H1 (cell line): ENCODE measurements around the gene NLK. TPM values are rescaled to one million over a fixed set of nuclear protein-coding genes. Genes with fewer than 3 reads are reported as not detected.

Experiments used
- CTCF ChIA-PET: fragments of 300-600 bp; sonication (Branson Sonifier 250); formaldehyde crosslinking; loops from one replicate; lab custom pipeline; 2021; ENCODE audit not compliant: partially characterized antibody; lab: Charles Lee
- POLR2A ChIA-PET: fragments of 300-600 bp; sonication (Branson Sonifier 250); formaldehyde crosslinking; loops from one replicate; lab custom pipeline; 2021; ENCODE audit warnings: inconsistent platforms; ENCODE audit not compliant: partially characterized antibody; lab: Charles Lee
- DNase-seq, 2 experiments: peaks; one replicate each; pipeline versions ENCODE4 v3.0.0 to v3.0.0-alpha.2; 2010 to 2022; ENCODE audit warnings: low spot score in 2 of 2, low read depth in 1 of 2, mixed read lengths in 1 of 2
- FAIRE-seq: peaks from 2 replicates; lab custom pipeline; 2011; peaks lifted over from hg19 to GRCh38; lab: Jason Lieb, UNC
- H2AFZ ChIP-seq: 2 replicates; pipeline ENCODE4 v1.8.1; 2012; ENCODE audit warnings: low read length, inconsistent platforms
- H2AK5ac ChIP-seq: 2 replicates; pipeline ENCODE4 v1.6.1; 2013; ENCODE audit warnings: low read depth, low read length
- H2BK120ac ChIP-seq: replicated peaks from 2 replicates; pipeline ENCODE3; 2013; ENCODE audit warnings: low read depth, low read length, inconsistent platforms
- H2BK12ac ChIP-seq: 2 replicates; pipeline ENCODE4 v1.6.1; 2013; ENCODE audit warnings: low read depth, low read length
- H2BK15ac ChIP-seq: 2 replicates; pipeline ENCODE4 v1.6.1; 2013; ENCODE audit warnings: low read length
- H2BK20ac ChIP-seq: 2 replicates; pipeline ENCODE4 v1.6.1; 2013; ENCODE audit warnings: low read length
- H2BK5ac ChIP-seq: 2 replicates; pipeline ENCODE4 v1.6.1; 2013; ENCODE audit warnings: low read depth, low read length
- H3K14ac ChIP-seq: 2 replicates; pipeline ENCODE4 v1.6.1; 2013; ENCODE audit warnings: inconsistent platforms; ENCODE audit not compliant: insufficient read length
- H3K18ac ChIP-seq: 2 replicates; pipeline ENCODE4 v1.6.1; 2013; ENCODE audit warnings: low read length; ENCODE audit errors: extremely low read depth
- H3K23ac ChIP-seq: 2 replicates; pipeline ENCODE4 v1.6.1; 2013; ENCODE audit warnings: inconsistent platforms; ENCODE audit not compliant: insufficient read length
- H3K23me2 ChIP-seq: 2 replicates; pipeline ENCODE4 v1.6.1; 2013; ENCODE audit warnings: low read depth, low read length
- H3K27ac ChIP-seq: 2 replicates; pipeline ENCODE4 v1.6.1; 2011; ENCODE audit warnings: low read depth, low read length, inconsistent platforms
- H3K27me3 ChIP-seq, 4 experiments: replicated peaks in 1 of 4; 1 replicate in 1 of 4; 2 replicates in 3 of 4; pipeline versions ENCODE4 v1.6.1 to v1.8.1; 2011 to 2013; ENCODE audit warnings: low read length in 3 of 4, mild to moderate bottlenecking in 3 of 4, inconsistent platforms in 2 of 4, mixed read lengths in 2 of 4, moderate library complexity in 1 of 4; ENCODE audit not compliant: control insufficient read depth in 3 of 4, insufficient read depth in 3 of 4; ENCODE audit errors: extremely low read depth in 1 of 4
- H3K36me3 ChIP-seq, 4 experiments: 2 replicates each; pipeline versions ENCODE4 v1.6.1 to v1.8.1; 2011 to 2013; ENCODE audit warnings: mild to moderate bottlenecking in 4 of 4, low read length in 3 of 4, moderate library complexity in 2 of 4, control low read depth in 1 of 4, inconsistent platforms in 1 of 4; ENCODE audit not compliant: insufficient read depth in 4 of 4, control insufficient read depth in 2 of 4
- H3K4ac ChIP-seq: replicated peaks from 2 replicates; pipeline ENCODE3; 2013; ENCODE audit warnings: low read length, low read depth, mixed read lengths, inconsistent platforms; ENCODE audit not compliant: insufficient read length
- H3K4me1 ChIP-seq, 4 experiments: replicated peaks in 1 of 4; 1 replicate in 1 of 4; 2 replicates in 3 of 4; pipeline versions ENCODE4 v1.6.1 to v1.8.1; 2011 to 2013; ENCODE audit warnings: low read length in 3 of 4, inconsistent platforms in 2 of 4, mixed read lengths in 1 of 4; ENCODE audit not compliant: insufficient read depth in 4 of 4, control insufficient read depth in 3 of 4
- H3K4me2 ChIP-seq, 2 experiments: 2 replicates each; pipeline versions ENCODE4 v1.6.1 to v1.8.1; 2011 to 2013; ENCODE audit warnings: low read depth in 2 of 2, low read length in 2 of 2, control low read depth in 1 of 2, inconsistent platforms in 1 of 2, mild to moderate bottlenecking in 1 of 2; ENCODE audit not compliant: insufficient read depth in 1 of 2
- H3K4me3 ChIP-seq, 4 experiments: fragments of 200-600, 300-600 bp in 1 of 4; sonication (generic), shearing (Covaris generic), sonication (Bioruptor Twin) in 1 of 4; 2 replicates each; pipeline versions ENCODE4 v1.5.1 to v1.8.1; 2011 to 2016; ENCODE audit warnings: low read length in 4 of 4, low read depth in 3 of 4, control low read depth in 2 of 4, inconsistent platforms in 2 of 4, mild to moderate bottlenecking in 2 of 4, mixed read lengths in 1 of 4, moderate library complexity in 1 of 4; ENCODE audit not compliant: insufficient read depth in 2 of 4; ENCODE audit errors: extremely low read depth in 1 of 4
- H3K56ac ChIP-seq: replicated peaks from 2 replicates; pipeline ENCODE3; 2013; ENCODE audit warnings: low read depth, mild to moderate bottlenecking, mixed read lengths, low read length, inconsistent platforms; ENCODE audit not compliant: insufficient read length
- H3K79me1 ChIP-seq: 2 replicates; pipeline ENCODE4 v1.6.1; 2013; ENCODE audit warnings: low read depth, low read length, control low read depth
- H3K79me2 ChIP-seq, 2 experiments: 2 replicates each; pipeline versions ENCODE4 v1.6.1 to v1.8.1; 2012 to 2013; ENCODE audit warnings: low read length in 2 of 2, mild to moderate bottlenecking in 2 of 2, inconsistent platforms in 1 of 2; ENCODE audit not compliant: insufficient read depth in 2 of 2, control insufficient read depth in 1 of 2
- H3K9ac ChIP-seq, 4 experiments: replicated peaks in 1 of 4; 1 replicate in 1 of 4; 2 replicates in 3 of 4; pipeline versions ENCODE4 v1.6.1 to v1.8.1; 2011 to 2013; ENCODE audit warnings: low read depth in 3 of 4, low read length in 3 of 4, control low read depth in 2 of 4, mild to moderate bottlenecking in 2 of 4, moderate library complexity in 2 of 4, inconsistent platforms in 1 of 4; ENCODE audit errors: extremely low read depth in 1 of 4
- H3K9me3 ChIP-seq, 2 experiments: 2 replicates each; pipeline versions ENCODE4 v1.6.1 to v1.8.1; 2012 to 2013; ENCODE audit warnings: mild to moderate bottlenecking in 2 of 2, moderate library complexity in 2 of 2, control low read depth in 1 of 2, inconsistent platforms in 1 of 2, low read depth in 1 of 2, low read length in 1 of 2, mixed read lengths in 1 of 2; ENCODE audit not compliant: insufficient read depth in 2 of 2
- H4K20me1 ChIP-seq, 2 experiments: replicated peaks in 1 of 2; 2 replicates each; pipeline versions ENCODE3 to v1.8.1; 2011 to 2013; ENCODE audit warnings: inconsistent platforms in 2 of 2, low read length in 2 of 2, mild to moderate bottlenecking in 1 of 2; ENCODE audit not compliant: insufficient read depth in 2 of 2, control insufficient read depth in 1 of 2
- H4K5ac ChIP-seq: 2 replicates; pipeline ENCODE4 v1.6.1; 2013; ENCODE audit warnings: low read length, low read depth, mixed read lengths, inconsistent platforms; ENCODE audit not compliant: insufficient read length
- H4K8ac ChIP-seq: 2 replicates; pipeline ENCODE4 v1.8.0; 2013; ENCODE audit warnings: mild to moderate bottlenecking, moderate library complexity, low read length, inconsistent platforms; ENCODE audit not compliant: insufficient read depth; ENCODE audit errors: extremely low read depth
- H4K91ac ChIP-seq: replicated peaks from 2 replicates; pipeline ENCODE3; 2013; ENCODE audit warnings: low read length, mixed read lengths, inconsistent platforms; ENCODE audit not compliant: insufficient read length
- RAD21 ChIP-seq, 2 experiments: IDR thresholded peaks in 1 of 2; conservative IDR thresholded peaks in 1 of 2; 2 replicates each; pipeline ENCODE4 v1.6.1; 2011; ENCODE audit warnings: low read depth in 2 of 2, low read length in 2 of 2, improper control_type of control experiment in 1 of 2, inconsistent platforms in 1 of 2, mild to moderate bottlenecking in 1 of 2, moderate library complexity in 1 of 2
- SIX5 ChIP-seq: IDR thresholded peaks from 2 replicates; pipeline ENCODE4 v1.6.1; 2011; ENCODE audit warnings: mild to moderate bottlenecking, low read depth, low read length
- WGBS, 2 experiments: shearing (Covaris generic) in 1 of 2; methylation state at CpG; one replicate each; pipeline versions ENCODE4 v1.1.6 to v1.1.7; 2013 to 2015; ENCODE audit warnings: low lambda C conversion rate in 2 of 2, mixed read lengths in 2 of 2, inconsistent platforms in 1 of 2, low coverage in 1 of 2, missing lambda C conversion rate in 1 of 2; ENCODE audit not compliant: insufficient replicate concordance in 2 of 2, insufficient coverage in 1 of 2, insufficient read length in 1 of 2; ENCODE audit errors: extremely low coverage in 1 of 2, missing lambda C conversion rate in 1 of 2; 5-methylcytosine and 5-hydroxymethylcytosine counted together
- polyA plus RNA-seq, 7 experiments: library from polyadenylated mRNA; depleted of rRNA in 3 of 7; stranded (reverse) in 5 of 7; unstranded in 2 of 7; fragments of >200 nt in 5 of 7; fragments of 200-250 nt in 2 of 7; gene quantifications; 1 replicate in 5 of 7; 2 replicates in 1 of 7; 4 replicates in 1 of 7; pipeline versions ENCODE4 v1.2.1 to v1.2.3, GENCODE V29; 2011 to 2013; ENCODE audit warnings: missing spikeins in 2 of 7, mixed read lengths in 2 of 7
- total RNA-seq: library from RNA; stranded (reverse); fragmentation: NEBNext Ultra II Directional; extraction: Animal tissue kit (Norgen Biotek cat#: 25700); gene quantifications from 2 replicates; pipeline ENCODE4 v1.2.1, GENCODE V29; 2021

NLK gene
- total and polyA plus RNA-seq, 2 of the 8 experiments (the other 6 are each of a cell fraction or from before 2014, with no cell fraction given) = 30.8 to 49.9 TPM

GRCh38 chr17:28136923-28137322 lies 94.4 kb downstream of the NLK start:
- Histone ChIP-seq H3K9ac (no peak overlapping the region), H3K4me2 (no peak overlapping the region), H2BK5ac (no peak overlapping the region), H3K9me3 (no peaks in the 10 kb centered on the region), H3K79me1 (no peaks in the 10 kb centered on the region), H4K20me1 (no peaks in the 10 kb centered on the region), H3K4me1 (no peaks in the 10 kb centered on the region), H2BK120ac (no peak overlapping the region), H3K4ac (no peak overlapping the region), H3K79me2 (no peaks in the 10 kb centered on the region), H3K27ac (no peak overlapping the region), H3K23ac (no peak overlapping the region), H3K4me3 (no peak overlapping the region), H3K36me3 (peaks cover 0 to 11% (median 4%) of the 10 kb centered on the region in 4 experiments; a peak in 3 of 8 replicates), H4K5ac (no peak overlapping the region), H4K8ac (no peak overlapping the region), H2BK20ac (no peak overlapping the region), H3K23me2 (no peaks in the 10 kb centered on the region), H2AFZ (no peak overlapping the region), H2AK5ac (no peak overlapping the region), H3K14ac (no peak overlapping the region), H2BK12ac (no peak overlapping the region), H3K56ac (no peak overlapping the region), H3K18ac (no peak overlapping the region), H2BK15ac (no peak overlapping the region), H3K27me3 (no peaks in the 10 kb centered on the region), H4K91ac (no peak overlapping the region)
- ChIA-PET POLR2A (no interaction called here), CTCF (interaction anchor here (1.4 kb wide), 1 partner anchor 25 kb away, joined by 3 read pairs; no protein-coding TSS in a partner anchor)
- FAIRE-seq = no peak
- WGBS, 2 experiments = 95% methylated on average over 3 of the region's 3 CpGs; no CpG with 5 or more reads in 1 of the 2 experiments
- TF ChIP-seq RAD21 (IDR thresholded peaks at IDR 0.05 in 1 of 2, conservative IDR thresholded peaks at IDR 0.05 in 1 of 2; ENCODE audit: low read depth in 2 of 2, low read length in 2 of 2) (peak in 1 of 2 experiments; percentile 13; a peak in 1 of 4 replicates), SIX5 (no peak)
- DNase-seq = no peak
